ENCODE results near the gene DOCK6. TPM values are rescaled to one million over a fixed set of nuclear protein-coding genes. Genes with fewer than 3 reads are reported as not detected.
A peak's percentile ranks its signal among the peaks of the same experiment; 100 is the strongest.

The DOCK6 gene
- total RNA-seq, 1 donor from 2014 or later = 43.6 TPM

GRCh38 chr19:11291415-11291814, 29.1 kb upstream of the DOCK6 start:
- no peaks in the 10 kb centered on the region for H3K27me3 Mint-ChIP-seq

DNA sequence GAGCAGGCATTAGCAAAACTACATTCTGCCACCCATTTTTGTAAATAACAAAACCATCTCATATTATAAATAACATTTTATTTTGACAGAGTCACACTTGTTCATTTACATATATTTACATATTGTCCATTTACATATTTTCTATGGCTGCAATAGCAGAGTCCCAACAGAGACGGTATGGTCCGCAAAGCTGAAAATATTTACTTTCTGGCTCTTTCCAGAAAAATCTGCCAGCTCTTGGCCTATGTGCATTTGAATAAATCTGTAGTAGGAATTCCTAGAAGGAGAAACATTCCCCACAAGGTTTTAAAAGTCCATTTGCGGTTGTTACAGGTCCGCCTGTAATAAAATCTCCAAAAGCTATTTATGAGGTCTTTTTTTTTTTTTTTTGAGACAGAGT, 27.9 kb upstream of the DOCK6 start:
- DNase-seq (ENCODE audit: extremely low spot score, unreplicated experiment) = no peak
- no peak for TF ChIP-seq CTCF (conservative IDR thresholded peaks at IDR 0.05)
- no peaks in the 10 kb centered on the region for H3K27me3 Mint-ChIP-seq
- H3K36me3 Mint-ChIP-seq = no peaks in the 10 kb centered on the region
- no peak overlapping the region for H3K4me3 Mint-ChIP-seq
- no peaks in the 10 kb centered on the region for H3K9me3 Mint-ChIP-seq
- peaks cover 7% of the 10 kb centered on the region for H3K4me1 Mint-ChIP-seq (ENCODE audit: unreplicated experiment)
- no peak overlapping the region for H3K27ac Mint-ChIP-seq

More at GRCh38 chr19:11291415-11291814, 29.1 kb upstream of the DOCK6 start:
- Mint-ChIP-seq H3K9me3 (no peaks in the 10 kb centered on the region), H3K4me1 (ENCODE audit: unreplicated experiment) (peaks cover 7% of the 10 kb centered on the region), H3K4me3 (no peak overlapping the region), H3K27ac (no peak overlapping the region), H3K36me3 (no peaks in the 10 kb centered on the region)
- no peak for TF ChIP-seq CTCF (conservative IDR thresholded peaks at IDR 0.05)
- DNase-seq (ENCODE audit: extremely low spot score, unreplicated experiment) = no peak

GRCh38 chr19:11288349-11288748, 26.0 kb upstream of the DOCK6 start:
- H3K27ac Mint-ChIP-seq = no peak overlapping the region
- H3K9me3 Mint-ChIP-seq = no peaks in the 10 kb centered on the region
- no peak for DNase-seq (ENCODE audit: extremely low spot score, unreplicated experiment)
- H3K36me3 Mint-ChIP-seq = no peaks in the 10 kb centered on the region
- peak; percentile 62 for TF ChIP-seq CTCF (conservative IDR thresholded peaks at IDR 0.05)
- no peak overlapping the region for H3K4me3 Mint-ChIP-seq
- H3K4me1 Mint-ChIP-seq (ENCODE audit: unreplicated experiment) = no peaks in the 10 kb centered on the region
- no peaks in the 10 kb centered on the region for H3K27me3 Mint-ChIP-seq

GRCh38 chr19:11286312-11286974, 24.1 kb upstream of the DOCK6 start:
- peaks cover 4% of the 10 kb centered on the region for H3K4me1 Mint-ChIP-seq (ENCODE audit: unreplicated experiment)
- no peak overlapping the region for H3K4me3 Mint-ChIP-seq
- H3K36me3 Mint-ChIP-seq = no peaks in the 10 kb centered on the region
- no peak for TF ChIP-seq CTCF (conservative IDR thresholded peaks at IDR 0.05)
- H3K27ac Mint-ChIP-seq = no peak overlapping the region
- H3K27me3 Mint-ChIP-seq = no peaks in the 10 kb centered on the region
- DNase-seq (ENCODE audit: extremely low spot score, unreplicated experiment) = no peak
- H3K9me3 Mint-ChIP-seq = no peaks in the 10 kb centered on the region

DNA sequence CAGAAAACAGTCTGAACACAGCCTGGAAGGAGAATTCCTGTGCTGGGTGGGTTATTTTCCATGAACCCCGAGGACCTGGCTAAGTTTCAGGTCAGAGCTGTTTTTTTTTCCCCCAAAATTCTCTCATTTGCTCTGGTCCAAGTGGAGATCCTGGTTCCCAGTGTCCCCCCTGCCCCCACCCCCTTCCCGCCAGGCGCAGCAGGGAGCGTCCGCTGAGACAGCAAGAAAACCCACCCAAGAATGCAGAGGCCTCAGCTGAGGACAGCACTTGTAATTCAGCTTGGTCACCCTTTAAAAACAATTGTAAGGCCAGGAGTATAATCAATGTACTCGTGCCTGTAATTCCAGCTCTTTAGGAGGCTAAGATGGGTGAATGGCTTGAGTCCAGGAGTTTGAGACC, 22.2 kb upstream of the DOCK6 start:
- Mint-ChIP-seq H3K4me3 (no peak overlapping the region), H3K4me1 (ENCODE audit: unreplicated experiment) (peaks cover 5% of the 10 kb centered on the region), H3K27ac (peak overlapping the region; percentile 6), H3K27me3 (no peaks in the 10 kb centered on the region), H3K36me3 (no peaks in the 10 kb centered on the region), H3K9me3 (no peaks in the 10 kb centered on the region)
- no peak for DNase-seq (ENCODE audit: extremely low spot score, unreplicated experiment)
- no peak for TF ChIP-seq CTCF (conservative IDR thresholded peaks at IDR 0.05)

Measured in type B pancreatic cell (in vitro differentiated cells).